Eye (tissue), 1 donor: ENCODE data around the gene MSANTD1.

Experiments
- DNase-seq: peaks from one replicate; pipeline ENCODE4 v3.0.0-alpha.2; 2015

MSANTD1 gene

DNA sequence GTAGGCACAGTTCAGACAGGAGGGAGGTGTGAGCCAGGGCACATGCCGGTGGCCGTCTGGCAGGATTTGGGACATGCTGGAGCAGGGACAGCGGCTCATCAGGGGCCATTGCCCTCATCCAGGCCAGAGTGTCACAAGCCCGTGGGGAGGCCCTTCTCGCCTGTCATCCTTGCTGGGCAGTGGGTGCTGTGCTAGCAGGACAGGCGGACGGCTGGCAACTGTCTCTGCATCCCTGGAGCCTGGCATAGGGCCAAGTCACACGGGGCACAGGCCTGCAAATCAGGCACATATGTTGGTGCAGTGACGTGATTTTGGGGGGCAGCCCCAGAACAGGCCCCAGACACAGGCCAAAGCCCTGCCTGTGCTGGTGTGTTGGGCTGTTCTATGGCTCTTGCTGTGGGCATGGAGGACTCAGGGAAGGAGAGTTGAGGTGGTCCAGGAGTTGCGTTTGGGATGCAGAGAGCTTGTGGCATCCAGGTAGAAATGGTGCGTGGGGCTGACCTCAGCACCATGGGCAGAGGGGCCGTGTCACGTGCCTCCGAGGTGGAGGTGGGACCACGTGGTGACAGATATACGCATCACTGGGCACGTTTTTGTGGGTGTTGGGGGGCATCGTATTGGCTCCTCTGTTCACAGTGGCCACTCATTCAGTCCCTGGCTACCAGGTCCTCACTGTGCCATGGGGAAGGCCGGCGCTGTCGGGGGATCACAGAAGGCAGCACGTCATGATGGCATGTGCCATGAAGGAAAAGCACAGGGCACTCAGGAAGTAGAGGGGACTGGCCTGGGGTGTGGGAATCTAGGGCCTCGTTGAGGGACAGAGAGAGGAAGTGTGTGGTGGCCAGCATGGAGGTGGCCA, 14.6 kb upstream of the MSANTD1 start:
- DNase-seq, result no peak

DNA sequence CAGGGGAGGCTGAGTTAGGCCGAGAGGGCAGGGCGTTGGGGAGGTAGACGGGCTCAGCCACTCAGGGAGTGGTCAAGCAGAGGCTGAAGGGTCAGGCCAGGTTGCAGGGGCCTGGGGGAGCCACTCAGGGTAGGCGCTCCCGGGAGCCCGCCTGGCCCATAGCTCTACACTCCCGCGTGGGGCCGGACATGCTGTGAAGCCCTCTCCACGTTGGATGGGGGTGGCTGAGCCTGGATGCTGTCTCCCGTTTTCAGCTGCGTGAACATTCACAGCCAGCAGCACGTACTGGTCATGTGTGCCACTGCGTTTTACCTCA, 14.0 kb upstream of the MSANTD1 start:
- no peak for DNase-seq

DNA sequence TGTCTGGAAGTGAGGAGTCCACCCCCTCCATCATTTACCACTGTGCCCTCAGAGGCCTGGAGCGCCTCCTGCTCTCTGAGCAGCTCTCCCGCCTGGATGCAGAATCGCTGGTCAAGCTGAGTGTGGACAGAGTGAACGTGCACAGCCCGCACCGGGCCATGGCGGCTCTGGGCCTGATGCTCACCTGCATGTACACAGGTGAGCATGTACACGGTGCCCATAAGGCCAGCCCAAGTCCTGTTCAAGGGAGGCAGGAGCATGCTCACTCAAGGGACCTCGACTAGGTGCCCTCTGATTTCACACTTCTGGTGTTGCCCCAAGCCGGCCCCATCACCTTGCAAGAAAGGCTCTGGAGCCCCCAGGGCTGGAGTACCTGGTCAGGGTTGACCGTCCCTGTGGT, 13.4 kb upstream of the MSANTD1 start:
- DNase-seq, result no peak

DNA sequence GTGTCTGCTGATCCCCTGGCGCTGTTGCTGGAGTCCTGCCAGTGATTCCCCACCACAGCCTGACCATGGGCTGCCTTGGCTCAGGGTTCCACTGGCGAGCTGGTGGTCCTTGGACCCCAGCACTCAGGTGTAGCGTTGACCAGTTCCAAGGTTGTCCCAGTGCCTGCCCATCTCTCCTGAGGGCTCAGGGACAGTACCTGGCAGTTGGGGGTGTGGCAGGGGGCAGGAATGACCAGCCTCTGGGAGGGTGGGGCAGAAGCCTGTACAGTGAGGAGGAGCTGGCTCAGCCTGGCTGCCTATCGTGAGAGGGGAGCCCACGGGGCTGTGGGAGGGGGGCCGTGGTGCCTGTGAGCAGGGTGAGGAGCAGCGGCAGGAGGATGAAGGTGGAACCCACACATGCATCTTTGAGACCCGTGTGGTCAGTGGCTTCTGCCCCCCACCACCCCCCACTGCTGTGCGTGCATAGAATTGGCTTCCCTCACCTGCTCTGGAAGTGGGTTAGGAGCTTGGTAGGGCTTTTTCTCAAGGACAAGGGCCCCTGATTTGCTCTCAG, 12.6 kb upstream of the MSANTD1 start:
- DNase-seq, result no peak

DNA sequence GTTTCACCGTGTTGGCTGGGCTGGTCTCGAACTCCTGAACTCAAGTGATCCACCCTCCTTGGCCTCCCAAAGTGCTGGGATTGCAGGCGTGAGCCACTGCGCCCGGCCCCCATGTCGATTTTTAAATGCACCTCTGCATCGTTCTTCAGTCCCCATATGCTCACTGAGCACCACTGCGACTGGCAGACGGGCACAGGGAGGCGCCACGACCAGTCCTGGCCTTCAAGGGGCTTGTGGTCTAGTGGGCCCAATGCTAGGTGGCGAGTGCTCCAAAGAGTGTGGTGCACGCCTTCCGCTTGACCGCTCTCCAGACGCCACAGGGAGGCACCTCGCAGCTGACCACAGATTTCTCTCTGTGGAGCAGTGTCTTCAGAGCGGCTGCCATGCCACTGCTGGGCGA, 11.7 kb upstream of the MSANTD1 start:
- no peak for DNase-seq

DNA sequence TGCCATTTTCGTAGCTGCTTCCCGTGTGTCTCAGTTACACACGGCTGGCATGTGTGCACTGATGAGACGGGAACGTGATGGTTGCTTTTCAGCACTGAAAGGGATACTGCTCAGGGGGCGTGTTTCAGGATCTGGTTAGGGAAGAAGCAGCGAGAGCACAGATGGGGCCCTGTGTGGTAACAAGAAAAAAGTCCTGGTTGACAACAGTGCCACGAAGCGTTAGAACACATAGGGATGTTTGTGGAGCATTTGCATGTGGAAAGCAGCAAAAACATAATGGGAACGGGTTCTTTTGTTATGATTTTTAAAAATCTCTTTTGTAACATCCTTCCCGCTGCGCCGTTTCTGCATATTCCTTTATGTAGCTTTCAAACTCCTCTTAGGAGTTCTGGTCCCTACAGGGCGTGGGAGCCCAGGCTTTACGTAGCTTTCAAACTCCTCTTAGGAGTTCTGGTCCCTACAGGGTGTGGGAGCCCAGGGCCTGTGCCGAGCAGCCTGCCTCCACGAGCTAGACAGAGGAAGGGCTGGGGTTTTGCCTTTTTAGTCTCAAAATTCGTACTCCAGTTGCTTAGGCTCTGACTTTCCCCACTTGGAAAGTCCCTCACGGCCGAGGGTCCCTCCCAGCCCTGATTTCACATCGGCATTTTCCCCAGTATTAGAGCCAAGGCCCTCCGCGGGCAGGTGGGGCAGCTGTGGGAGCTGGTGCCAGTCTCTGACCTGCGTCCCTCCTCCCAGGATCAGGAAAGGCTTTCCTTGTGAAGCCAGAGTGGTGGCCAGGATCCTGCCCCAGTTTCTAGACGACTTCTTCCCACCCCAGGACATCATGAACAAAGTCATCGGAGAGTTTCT, 11.0 kb upstream of the MSANTD1 start:
- DNase-seq, result peak; percentile 25

DNA sequence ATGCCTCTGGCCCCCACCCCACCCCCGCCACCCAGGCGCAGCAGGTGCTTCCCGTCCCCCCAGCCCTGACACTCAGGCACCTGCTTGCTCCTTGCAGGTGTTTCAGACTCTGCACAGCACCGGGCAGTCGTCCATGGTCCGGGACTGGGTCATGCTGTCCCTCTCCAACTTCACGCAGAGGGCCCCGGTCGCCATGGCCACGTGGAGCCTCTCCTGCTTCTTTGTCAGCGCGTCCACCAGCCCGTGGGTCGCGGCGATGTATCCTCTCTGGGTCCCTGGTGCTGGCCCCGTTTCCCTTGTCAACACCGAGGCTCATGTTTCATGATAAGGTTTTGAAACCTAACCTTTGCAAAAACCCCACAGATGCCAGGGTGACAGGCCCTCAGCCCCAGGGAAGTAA, 10.2 kb upstream of the MSANTD1 start:
- no peak for DNase-seq

DNA sequence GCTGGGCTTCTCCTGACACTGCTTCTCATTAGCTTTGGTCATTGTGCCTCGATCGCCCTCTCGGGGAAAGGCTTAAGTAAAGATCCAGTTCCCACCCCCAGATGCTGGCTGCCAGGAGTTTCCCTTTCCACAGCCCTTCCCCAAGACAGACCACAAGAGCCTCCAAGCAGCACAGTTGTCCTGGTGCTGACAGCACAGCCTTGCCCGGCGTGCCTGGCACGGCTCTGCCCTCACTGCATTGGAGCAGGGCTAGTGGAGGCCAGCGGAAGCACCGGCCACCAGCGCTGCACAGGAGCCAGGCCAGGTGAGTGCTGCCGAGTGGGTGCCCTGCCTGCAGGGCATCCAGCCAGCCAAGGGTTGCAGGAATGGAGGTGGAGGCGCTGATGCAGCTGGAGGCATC, 9.7 kb upstream of the MSANTD1 start:
- no peak for DNase-seq

DNA sequence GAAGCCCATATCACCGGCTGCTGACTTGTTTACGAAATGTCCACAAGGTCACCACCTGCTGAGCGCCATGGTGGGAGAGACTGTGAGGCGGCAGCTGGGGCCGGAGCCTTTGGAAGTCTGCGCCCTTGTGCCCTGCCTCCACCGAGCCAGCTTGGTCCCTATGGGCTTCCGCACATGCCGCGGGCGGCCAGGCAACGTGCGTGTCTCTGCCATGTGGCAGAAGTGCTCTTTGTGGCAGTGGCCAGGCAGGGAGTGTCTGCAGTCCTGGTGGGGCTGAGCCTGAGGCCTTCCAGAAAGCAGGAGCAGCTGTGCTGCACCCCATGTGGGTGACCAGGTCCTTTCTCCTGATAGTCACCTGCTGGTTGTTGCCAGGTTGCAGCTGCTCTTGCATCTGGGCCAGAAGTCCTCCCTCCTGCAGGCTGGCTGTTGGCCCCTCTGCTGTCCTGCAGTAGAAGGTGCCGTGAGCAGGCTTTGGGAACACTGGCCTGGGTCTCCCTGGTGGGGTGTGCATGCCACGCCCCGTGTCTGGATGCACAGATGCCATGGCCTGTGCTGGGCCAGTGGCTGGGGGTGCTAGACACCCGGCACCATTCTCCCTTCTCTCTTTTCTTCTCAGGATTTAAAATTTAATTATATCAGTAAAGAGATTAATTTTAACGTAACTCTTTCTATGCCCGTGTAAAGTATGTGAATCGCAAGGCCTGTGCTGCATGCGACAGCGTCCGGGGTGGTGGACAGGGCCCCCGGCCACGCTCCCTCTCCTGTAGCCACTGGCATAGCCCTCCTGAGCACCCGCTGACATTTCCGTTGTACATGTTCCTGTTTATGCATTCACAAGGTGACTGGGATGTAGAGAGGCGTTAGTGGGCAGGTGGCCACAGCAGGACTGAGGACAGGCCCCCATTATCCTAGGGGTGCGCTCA, 8.7 kb upstream of the MSANTD1 start:
- DNase-seq, result peak; percentile 53

DNA sequence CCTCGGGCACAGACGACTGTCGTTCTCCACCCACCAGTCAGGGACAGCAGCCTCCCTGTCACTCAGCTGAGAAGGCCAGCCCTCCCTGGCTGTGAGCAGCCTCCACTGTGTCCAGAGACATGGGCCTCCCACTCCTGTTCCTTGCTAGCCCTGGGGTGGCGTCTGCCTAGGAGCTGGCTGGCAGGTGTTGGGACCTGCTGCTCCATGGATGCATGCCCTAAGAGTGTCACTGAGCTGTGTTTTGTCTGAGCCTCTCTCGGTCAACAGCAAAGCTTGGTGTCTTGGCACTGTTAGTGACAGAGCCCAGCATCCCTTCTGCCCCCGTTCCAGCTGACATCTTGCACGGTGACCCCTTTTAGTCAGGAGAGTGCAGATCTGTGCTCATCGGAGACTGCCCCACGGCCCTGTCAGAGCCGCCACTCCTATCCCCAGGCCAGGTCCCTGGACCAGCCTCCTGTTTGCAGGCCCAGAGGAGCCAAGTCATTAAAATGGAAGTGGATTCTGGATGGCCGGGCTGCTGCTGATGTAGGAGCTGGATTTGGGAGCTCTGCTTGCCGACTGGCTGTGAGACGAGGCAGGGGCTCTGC, 7.9 kb upstream of the MSANTD1 start:
- DNase-seq, result peak; percentile 21

DNA sequence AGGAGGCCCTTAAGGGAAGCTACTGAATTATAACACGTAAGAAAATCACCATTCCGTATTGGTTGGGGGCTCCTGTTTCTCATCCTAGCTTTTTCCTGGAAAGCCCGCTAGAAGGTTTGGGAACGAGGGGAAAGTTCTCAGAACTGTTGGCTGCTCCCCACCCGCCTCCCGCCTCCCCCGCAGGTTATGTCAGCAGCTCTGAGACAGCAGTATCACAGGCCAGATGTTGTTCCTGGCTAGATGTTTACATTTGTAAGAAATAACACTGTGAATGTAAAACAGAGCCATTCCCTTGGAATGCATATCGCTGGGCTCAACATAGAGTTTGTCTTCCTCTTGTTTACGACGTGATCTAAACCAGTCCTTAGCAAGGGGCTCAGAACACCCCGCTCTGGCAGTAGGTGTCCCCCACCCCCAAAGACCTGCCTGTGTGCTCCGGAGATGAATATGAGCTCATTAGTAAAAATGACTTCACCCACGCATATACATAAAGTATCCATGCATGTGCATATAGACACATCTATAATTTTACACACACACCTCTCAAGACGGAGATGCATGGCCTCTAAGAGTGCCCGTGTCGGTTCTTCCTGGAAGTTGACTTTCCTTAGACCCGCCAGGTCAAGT, 6.9 kb upstream of the MSANTD1 start:
- peak; percentile 56 for DNase-seq

DNA sequence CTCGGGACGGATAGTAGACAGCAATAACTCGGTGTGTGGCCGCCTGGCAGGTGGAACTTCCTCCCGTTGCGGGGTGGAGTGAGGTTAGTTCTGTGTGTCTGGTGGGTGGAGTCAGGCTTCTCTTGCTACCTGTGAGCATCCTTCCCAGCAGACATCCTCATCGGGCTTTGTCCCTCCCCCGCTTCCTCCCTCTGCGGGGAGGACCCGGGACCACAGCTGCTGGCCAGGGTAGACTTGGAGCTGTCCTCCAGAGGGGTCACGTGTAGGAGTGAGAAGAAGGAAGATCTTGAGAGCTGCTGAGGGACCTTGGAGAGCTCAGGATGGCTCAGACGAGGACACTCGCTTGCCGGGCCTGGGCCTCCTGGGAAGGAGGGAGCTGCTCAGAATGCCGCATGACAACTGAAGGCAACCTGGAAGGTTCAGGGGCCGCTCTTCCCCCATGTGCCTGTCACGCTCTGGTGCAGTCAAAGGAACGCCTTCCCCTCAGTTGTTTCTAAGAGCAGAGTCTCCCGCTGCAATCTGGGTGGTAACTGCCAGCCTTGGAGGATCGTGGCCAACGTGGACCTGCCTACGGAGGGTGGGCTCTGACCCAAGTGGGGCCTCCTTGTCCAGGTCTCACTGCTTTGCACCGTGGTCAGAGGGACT, 5.7 kb upstream of the MSANTD1 start:
- peak; percentile 17 for DNase-seq

DNA sequence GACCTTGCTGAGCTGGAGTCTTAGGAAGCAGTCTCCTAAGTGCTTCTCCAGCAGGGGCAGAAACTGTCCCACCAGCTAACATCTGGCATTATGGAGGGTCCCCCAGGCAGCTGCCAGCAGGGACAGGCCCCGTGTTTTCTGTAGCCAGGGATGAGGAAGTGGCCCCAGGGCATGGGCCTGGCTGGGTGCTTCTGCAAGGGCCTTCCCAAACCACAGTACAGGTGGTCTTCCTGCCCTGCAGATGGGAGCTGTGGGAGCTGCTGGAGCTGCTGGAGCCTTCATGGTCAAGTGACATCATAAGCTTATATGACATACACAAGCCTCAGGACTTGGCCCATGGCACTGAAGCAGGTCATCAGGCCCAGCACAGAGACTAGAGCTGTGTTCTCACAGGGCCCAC, 5.0 kb upstream of the MSANTD1 start:
- DNase-seq, result no peak

DNA sequence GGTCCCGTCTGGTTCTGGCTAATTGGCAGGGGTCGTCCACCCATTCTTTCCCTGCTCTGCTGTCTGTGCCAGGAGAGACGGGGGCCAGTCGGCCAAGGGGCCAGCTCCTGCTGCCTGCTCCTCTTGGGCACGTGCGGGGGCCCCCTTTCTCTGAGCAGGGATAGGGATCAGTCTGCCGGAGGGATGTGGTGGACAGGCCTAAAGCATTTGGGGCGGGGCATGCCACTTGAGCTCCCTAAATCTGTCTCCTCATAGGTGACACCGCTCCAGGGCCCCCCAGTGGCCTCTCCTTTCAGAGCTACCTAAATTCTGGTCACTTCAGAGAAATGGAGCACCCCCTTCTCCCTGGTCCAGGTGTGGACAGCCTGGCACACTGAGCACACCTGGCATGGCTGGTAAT, 4.2 kb upstream of the MSANTD1 start:
- no peak for DNase-seq

DNA sequence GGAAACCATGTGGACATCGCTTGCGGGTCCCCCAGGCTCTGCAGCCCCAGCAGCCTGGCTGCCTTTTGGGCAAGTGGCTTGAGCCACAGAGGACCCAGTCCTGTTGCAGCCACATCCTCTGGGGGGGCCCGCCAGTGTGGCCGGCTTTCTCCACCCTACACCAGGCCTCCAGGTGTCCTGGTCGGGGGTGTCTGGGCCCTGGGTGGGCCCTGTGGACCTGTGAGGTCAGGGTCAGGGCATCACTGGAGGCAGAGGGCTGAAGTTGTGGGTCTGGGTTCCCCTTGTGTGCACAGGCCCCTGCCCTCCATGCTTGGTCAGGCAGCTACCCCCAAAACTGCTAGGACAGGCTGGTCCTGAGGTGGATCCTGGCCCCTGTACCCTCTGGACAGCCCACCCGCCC, 3.3 kb upstream of the MSANTD1 start:
- DNase-seq, result no peak

DNA sequence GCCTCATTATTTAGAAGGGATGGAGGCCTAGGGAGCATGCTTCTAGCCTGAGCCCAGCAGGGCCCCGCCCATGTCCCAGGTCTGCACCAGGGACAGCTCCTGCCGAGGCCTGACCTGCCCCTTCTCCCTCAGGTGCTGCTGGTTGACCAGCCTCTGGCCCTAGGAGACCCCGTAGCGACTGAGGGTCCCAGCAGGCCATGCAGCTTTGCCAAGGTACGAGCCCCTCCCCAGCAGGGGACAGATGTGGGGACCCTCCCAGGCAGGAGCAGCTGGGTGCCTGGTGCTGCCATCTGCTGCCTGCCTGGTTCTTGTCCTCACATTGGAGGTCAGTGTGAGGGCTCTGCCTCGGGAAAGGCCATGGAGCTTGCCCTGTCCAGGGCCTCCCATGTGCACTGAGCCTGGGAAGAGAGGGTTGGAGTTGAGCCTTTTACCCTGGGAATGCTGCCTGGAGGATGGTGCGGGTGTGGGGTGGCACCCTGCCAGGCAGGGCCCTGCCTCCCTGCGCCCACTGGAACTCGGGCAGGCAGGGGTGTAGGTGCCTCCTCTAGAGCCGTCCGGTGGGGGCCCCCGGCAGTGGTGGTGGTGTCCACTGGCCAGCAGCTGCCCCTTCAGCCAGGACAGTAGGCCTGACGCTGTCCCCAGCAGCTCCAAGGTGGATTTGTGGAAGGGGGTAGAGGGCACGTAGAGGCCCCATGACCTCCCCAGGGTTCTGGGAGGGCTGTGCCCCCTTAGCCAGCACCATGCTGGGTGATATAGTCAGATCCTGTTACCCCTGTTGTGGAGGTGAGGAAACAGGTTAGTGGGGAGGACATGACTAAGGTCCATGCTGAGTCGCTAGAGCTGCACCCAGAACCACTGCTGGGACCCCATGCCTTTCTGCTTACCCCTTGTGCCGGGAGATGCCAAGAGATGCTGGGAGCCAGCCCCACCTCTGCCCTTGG, 2.2 kb upstream of the MSANTD1 start:
- DNase-seq, result no peak

DNA sequence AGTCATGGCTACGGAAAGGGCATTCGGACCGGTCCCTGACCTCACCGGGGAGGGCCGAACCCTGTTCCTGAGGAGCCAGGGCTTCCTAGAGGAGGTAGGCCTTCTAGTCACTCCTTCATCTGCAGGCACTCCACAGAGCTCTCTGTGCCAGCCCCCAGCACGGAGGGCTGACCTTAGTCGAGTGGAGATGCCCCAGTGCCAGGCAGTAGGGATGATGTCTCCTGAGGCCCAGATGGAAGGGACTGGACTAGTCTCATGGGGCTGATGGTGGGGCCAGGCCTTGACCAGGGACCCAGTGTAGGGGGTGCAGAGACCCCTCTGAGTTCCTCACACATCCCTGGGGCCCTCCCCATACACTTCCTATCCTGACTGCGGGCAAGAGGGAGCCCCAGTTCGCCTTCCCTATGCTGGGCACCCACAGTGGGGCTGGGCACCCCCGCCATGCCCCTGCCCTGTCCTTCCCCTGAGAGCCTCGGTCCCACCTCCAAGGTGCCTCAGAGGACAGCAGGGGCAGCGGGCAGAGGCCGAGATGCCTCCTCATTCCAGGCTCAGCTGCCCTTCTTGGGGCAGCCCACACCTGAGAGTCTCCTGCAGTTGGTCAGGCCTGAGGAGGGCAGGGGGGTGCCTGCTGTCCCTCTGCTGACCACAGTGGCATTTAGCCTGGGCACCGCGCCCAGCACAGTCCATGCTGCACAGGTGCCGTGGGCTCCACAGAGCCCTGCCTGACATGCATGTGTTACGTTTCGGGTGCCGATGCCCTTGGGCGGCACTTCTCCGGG, 1.4 kb upstream of the MSANTD1 start:
- no peak for DNase-seq

DNA sequence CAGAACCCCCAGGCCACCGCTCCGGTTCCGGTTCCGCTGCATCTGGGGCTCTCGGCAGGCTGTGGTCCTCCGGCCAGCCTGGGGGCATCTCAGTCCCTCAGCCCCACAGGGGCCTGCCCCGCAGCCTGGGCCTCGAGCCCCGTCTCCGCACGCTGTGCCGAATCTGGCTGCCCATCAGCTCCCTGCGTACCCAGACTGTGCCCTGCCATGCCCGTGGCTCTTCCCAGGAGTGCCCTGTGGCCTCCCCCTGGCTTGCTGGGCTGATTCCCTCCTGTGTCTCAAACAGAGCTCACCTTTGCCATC, 830 bp upstream of the MSANTD1 start:
- DNase-seq, result no peak

DNA sequence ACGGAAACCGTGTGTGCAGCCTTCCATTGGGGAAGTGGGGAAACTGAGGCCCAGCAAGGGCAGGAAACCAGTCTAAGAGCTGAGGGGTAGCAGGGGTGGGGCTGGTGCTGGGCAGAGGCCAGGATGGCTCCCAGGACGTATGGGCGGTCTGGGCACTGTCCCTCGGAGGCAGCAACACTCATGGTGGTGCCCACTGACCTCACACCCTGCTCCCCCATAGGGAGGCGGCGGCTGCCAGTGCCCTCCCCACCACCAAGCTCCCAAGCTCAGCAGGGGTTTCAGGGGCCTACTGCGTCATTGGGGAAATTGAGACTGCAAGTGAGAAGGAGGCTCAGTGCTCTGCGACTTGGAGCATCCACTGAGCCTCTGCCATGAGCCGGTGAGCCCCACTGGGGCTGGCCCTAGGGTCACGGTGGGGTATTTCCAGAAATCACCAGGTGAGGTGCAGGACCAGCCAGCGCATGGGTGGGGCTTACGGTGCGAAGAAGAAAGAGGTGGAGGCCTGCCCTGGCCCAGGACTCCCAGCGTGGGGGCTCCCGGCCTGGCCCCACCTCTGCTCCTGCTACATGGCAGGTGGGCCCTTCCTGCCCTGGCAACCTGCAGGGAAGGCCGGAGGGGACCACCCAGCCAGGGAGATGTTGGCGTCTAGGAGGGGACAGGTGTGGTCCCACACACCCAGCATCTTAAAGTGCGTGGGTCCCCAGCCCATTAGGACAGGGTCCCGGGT, 915 bp downstream of the MSANTD1 start:
- DNase-seq, result no peak
